HG03342 (cell line): Measurements from ENCODE around the gene ATG2A.
A peak's percentile ranks its signal among the peaks of the same experiment; 100 is the strongest.

ENCODE experiments used
- ATAC-seq: cut with Tn5 transposase; IDR thresholded peaks from one replicate; pipeline ENCODE4 v1.9.1; 2021; ENCODE audit warnings: mild to moderate bottlenecking, moderate library complexity; ENCODE audit not compliant: unreplicated experiment

The ATG2A gene

DNA sequence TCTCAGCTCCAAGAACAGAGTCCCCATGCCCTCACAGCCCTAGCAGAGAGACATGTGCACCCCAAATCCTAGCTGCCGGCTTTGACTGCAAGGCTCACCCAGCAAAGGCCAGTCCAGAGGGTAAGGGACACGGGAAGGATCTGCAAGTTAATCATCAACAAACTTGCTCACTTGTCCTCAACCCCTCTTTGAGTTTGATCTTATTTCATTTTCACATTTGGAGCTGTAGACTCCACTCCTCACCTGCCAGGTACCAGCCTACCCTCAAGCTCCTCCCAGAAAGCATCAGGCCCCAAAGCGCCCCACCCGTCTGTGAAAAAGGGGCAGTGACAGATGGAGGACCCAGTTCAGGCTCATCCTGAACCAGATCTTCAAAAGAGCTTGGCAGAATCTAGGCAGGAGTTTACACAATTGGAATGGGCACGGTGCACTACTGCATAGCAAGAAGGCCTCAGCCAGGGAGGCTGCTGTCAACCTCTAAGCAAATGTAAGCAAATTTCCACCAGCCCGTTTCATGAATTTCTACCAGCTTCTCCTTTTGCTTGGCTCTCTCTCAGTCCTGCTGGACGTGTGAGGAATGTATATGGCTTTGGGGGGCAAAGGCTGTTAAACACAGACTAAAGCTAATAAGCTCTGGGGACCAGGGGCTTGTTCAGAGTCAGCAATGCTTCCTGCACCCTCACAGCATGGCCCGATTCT, 44.1 kb downstream of the ATG2A start:
- no peak for ATAC-seq

DNA sequence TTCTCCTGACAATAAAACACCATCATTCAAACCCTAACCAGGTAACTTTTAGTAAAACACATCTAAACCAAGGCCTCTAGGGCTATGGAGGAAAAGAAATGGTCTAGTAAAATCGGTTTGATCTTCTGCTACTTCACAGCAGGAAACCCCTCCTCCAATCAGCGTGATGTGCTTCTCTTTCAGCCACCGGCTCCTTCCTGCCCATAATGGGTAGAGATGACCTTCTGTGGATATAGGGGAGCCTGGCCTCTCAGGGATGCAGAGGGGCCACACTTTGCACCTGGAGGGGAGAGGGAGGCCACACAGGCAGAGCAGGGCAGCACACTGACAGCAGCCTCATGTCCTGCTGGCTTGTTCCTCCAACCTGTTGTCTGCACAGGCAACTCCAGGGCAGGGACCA, 45.5 kb downstream of the ATG2A start:
- ATAC-seq, result no peak

DNA sequence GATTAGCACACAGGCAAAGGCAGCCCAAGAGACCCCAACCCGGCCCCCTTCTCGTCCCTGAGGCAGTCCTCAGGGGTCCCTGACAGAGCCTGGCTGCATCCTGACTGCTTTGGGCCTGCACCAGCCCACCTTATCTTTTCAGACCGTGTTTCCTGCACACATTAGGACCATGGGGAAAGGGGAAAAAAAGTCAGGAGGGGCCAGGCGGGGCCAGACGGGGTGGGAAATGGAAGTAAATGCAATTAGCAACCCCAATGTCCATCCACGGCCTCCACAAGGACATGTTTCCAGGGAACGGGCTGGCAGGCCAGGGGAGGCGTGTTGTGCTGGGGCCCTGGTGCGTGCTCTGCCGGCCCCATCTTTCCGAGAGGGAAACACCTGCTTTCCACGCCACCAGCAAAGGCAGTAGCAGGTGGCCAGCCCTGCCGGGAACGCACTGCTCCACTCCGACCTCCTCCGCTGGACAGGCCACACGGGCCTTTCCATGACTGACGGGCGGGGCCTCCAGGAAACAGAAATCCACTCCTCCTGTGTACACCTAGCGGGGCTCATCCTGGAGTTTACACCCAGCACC, 46.0 kb downstream of the ATG2A start:
- ATAC-seq, result no peak

DNA sequence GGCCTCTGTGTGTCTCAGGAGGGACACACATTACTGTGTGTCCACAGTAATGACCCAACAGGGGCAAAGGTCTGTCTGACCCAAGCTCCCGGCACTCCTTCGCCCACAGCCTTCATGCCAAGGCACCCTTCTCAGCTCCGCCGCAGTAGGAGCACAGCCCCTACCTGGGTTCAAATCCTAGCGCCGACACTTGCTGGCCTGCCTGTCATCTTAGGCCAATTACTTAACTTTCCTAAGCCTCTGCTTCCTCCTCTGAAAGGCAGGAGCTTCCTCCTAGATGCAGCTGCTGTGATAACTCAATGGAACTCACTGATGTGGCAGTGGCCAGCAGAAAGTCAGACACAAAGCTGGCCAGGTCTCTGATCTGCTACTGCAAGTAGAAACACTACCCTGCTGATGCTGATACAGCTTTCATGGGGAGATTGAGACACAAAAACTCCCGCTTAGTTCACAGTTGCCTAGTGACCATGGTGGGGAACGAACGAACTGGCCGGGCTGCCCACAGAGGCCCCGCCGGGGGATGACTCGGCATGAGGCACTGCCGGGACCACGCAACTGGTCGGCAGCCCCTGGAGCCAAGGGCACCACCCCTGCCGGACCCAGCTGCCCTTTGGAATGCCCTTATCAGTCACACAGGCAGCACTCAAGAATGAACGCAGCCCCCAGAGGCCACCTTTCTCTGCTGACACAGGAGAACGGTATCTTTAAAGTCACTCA, 46.7 kb downstream of the ATG2A start:
- no peak for ATAC-seq

DNA sequence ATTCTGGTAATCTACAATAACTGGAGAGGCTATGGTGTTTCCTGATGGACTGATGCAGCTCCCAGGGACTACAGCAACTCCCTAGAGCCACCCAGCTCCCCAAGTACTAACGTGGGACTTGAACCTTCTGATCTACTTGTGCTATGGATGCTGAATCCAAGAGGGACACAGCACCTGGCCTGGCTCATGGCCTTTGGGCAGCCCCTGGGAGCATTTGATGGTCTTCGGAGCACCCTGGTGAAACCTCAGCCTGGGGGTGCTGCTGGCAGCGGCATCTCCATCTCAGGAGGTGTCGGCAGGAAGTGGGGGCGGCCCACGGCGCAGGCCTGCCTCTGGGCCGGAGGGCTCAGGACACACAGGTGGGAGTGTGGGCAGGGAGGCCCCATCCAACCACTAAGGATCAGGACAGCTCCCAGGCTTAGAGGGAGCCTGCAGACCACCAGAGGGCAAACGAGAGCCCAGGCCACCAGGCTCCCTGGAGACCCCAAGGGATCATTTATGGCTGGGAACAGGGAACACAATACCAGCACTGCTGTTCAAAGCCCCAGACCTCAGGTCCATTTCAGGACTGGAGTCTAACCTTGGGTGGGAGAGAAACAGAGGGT, 47.3 kb downstream of the ATG2A start:
- no peak for ATAC-seq

DNA sequence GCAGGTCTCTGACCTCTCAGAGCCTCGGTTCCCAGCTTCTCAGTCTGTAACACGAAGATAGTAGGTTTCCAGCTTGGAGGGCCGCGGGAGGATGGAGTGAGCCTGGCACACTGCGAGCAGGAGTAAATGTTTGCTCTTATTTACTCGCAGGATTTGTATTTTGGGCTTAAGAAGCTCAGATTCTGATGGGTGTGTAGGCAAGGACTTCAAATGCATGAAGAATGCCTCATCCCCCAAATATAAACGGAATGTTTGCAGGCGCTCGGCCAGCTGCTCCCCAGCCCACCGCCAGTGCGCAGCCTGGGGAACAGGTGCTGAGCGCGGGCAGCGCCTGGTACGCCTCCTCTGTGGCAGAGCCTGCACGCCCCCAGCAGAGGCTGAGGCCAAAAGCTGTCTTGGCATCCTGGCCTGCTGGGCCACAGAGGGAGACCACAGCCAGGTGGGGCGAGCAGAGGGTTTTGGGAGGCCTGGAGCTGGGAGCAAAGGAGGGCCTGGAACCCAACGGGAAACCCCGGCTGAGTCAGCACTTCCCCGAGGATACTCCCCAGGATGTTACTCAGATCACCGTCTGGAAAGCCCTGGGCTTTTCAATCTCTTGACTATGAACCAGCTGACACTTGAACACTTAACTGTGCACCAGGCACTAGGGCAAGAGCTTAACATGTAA, 48.0 kb downstream of the ATG2A start:
- no peak for ATAC-seq

DNA sequence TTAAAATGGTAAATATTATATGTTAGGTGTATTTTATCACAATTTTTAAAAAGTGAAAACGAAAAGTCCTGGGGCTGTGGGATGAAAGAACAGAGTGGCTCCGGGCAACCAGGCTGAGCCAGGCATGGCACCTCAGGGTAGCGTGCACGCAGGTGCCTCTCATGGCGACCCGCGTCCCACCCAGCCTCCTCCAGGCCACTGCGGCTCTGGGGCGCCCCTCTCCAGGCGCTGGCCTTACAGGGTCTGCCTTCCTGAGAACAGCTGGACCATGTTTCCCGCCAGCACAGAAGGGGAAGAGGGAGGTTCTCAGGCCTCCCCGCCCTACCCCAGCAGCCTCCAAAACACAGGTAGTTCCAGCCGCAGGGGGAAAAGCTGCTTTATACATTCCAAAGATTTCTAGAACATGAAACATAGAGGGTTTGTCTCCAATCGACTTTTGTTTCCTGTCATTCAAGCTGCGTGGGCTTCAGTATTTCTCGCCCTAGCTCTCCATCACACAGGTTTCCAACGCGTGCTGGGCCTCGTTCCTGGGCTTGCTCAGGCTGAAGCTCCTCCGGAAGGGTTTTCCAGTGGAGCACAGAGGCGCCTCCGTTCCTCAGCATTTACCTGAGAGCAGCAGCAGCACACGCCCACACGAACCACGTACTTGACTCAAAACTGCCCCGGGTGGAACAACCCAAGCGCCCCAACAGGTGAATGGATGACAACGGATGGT, 49.1 kb downstream of the ATG2A start:
- ATAC-seq, result no peak

DNA sequence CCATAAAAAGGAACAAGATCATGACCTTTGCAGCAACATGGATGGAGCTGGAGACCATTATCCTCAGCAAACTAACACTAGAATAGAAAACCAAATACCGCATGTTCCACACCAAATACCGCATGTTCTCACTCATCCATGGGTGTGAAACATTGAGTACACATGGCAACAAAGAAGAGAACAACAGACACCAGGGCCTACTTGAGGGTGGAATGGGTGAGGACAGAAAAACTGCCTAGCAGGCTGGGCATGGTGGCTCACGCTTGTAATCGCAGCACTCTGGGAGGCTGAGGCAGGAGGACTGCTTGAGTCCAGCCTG, 50.9 kb downstream of the ATG2A start:
- no peak for ATAC-seq

DNA sequence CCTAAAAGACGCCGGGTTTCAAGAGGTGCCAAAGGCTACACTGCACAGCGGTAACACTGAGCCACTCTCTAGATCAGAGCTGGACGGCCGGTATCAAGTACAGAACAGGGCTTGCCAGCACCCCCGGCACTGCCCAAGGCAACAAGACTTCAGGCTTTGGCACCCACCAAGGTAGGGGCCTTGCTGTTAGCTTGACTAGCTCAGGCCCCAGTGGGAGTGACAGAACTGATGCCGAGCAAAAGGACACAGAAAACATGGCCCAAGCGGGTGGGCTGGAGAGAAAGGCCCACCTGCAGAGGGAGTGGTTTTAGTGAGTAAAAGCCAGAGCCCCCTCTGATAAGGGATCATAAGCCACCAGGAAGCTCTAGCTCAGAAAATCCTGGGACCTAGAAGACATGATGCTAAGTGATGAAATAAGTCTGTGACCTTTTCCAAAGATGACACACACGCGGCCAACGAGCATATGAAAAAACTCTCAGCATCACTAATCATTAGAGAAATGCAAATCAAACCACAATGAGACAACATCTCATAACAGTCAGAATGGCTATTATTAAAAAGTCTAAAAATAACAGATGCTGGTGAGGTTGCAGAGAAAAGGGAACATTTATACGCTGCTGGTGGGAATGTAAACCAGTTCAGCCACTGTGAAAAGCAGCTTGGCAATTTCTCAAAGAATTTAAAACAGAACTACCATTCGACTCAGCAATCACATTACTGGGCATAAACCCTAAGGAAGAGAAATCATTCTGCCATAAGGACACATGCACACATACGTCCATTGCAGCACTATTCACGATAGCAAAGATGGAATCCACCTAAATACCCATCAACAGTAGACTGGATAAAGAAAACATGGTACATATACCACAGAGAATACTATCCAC, 51.5 kb downstream of the ATG2A start:
- ATAC-seq, result no peak

DNA sequence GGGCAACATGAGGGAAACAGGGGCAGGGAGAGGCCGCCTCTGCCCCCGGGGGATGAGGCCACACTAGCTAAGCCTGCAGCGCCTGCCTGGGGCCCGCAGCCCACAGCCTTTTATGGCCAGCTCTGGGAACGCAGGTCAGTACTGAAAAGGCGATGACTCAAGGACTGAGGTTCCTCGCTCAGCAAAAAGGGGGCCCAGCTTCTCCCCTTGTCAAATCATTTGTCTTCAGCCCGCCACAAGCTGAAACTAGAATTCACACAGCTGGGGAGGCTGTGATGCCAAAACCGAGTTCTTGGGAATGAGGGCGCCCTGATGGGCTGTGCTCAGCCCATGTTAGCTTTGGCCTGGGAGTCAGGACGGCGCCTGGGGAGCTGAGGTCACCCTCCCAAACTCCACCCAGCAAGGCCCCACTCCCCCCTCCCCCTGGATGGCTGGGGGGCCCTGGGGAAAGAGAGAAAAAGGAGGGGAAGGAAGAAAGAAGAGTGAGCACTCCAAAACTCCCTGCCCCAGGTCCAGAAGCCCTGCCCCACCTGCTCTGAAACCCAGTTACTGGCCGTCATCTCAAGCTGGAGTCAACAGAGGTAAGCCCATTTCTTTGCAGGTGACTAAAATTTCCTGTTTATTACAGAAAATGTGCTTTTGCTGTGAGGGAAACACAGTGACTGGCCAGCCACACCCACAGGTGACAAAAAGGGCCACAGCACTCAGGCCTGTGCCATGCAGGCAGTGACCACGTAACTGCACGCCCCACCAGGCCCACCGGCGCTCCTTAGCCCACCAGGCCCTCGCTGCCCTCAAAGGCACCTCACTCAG, 52.3 kb downstream of the ATG2A start:
- no peak for ATAC-seq

DNA sequence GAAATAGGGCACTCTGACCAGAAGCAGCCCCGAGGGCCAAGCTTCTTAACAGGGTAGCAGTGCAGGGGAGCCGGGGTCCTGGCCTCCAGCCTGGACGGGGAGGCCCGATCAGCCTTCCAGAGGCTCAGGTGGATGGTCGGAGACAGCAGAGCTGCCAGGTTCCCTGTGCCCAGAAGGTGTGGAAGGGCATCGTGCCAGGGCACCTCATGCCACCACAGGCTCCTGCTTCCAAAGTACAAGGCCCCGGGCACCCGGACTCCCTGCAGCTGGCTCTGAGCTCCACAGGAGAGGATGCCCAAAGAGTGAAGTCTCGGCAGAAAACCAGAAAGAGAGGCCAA, 52.9 kb downstream of the ATG2A start:
- ATAC-seq, result no peak

DNA sequence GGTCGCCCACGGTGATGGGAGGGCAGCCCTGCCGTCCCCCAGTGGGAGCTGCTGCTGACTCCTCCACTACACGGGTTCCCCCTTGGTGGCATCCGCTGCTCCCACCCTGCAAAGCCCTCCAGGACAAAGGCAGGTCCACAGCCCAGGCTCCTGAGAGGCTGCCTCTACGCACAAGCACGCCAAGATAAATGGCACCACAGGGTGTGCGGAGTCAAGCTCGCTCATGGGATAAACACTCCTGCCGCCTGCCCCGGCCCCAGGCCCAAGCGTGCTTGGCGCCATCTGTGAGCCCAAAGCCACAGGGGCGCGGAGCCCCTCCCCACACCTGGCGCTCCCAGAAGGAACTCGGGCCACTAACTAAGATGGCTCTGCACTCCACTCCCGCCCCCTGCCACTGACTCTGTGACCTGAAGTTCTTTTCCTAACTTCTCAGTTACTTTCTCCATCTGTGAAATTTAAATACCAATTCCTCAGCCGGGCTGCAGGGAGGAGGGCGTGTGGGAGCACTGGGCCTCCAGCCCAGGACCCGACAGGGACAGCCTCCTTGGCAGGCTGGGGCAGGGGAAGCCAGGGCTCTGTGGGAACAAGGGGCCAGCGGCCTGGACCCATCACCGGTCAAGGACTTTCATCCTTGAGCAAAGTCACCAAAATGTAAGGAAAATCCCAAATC, 53.5 kb downstream of the ATG2A start:
- ATAC-seq, result no peak

DNA sequence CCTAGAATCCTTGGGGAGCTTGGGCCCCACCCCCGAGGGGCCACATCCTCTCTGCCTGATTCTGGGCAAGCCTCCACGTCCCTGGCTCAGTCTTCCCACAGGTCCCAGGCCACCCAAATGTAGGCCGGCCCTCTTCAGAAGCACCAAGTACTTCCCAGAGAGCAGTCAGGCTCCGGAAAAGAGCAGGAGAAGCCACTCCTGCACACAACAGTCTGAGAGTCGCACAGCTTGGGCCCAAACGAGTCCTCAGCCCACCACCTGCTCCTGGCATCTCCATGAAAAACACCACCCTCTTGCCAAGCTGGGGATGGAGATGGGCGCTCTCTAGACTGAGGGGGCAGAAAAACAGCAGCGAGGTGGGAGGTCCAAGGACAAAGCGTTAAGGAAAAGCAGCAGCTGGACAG, 54.0 kb downstream of the ATG2A start:
- ATAC-seq, result no peak

DNA sequence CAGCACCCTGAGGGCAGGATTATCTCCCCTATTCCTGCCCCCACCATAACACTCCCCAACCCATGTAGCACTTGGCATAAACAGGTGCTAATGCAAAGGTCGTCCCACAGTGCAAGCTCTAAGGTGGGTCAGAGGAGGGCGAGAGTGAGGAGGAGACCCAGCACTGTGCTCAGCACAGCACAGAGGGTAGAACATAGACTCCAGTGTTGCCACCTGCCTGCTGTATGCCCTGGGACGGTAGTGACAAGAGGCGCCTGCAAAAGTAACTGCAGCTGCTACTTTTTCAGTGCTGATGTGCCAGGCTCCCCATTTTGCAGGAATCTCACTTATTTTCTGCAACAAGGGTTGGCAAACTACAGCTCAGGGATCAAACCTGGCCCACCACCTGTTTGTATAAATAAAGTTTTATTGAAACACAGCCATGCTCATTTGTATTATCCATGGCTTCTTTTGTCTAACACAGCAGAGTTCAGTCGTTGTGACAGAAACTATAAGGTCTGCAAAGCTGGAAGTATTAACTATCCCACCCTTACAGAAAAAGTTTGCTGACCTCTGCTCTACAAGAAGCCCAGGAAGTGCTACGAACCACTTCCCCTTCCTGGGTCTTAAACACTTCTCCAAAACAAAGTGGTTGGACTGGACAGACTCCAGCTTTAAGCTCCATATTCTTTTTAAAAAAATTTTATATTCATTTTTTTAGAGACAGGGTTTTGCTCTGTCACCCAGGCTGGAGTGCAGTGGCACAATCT, 55.6 kb downstream of the ATG2A start:
- ATAC-seq, result no peak

DNA sequence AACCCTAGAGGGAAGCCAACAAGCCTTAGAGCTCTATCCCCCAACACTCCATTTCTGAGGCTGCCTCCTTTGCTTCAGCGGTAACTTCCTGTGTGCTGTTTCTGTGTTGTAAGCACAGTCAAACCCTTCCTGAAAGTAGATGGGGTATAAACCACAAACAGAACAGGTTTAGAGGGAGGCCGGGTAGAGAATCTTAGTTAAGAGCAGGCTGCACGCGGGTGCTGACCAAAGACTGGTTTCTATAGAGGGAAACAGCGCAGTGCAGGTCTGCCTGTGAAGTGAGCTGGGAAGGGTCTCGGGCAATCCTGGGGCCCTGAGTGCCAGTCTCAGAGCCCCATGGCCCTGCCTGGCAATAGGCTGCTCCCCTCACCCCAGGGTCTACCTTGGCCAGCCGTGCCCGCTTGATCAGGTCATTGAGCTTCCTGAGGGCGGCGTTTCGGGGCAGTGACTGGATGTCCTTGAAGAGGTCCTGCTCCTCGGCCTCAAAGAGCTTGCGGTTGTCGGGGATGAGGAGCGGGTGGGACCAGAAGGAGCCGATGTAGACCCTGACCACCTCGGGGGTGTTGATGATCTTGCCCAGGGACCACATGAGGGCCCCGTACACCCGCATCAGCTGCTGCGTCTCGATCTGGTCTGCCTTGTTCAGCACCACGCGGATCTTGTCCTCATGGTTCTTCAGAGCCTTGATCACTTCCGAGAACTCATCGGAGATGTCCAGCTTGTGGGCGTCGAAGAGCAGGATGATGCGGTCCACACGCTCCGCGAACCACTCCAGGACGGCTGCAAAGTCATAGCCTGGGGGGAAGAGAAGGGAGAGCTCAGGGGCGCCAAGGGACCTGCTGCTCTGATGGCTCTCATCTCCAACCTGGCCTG, 57.2 kb downstream of the ATG2A start:
- ATAC-seq, result peak; percentile 70

DNA sequence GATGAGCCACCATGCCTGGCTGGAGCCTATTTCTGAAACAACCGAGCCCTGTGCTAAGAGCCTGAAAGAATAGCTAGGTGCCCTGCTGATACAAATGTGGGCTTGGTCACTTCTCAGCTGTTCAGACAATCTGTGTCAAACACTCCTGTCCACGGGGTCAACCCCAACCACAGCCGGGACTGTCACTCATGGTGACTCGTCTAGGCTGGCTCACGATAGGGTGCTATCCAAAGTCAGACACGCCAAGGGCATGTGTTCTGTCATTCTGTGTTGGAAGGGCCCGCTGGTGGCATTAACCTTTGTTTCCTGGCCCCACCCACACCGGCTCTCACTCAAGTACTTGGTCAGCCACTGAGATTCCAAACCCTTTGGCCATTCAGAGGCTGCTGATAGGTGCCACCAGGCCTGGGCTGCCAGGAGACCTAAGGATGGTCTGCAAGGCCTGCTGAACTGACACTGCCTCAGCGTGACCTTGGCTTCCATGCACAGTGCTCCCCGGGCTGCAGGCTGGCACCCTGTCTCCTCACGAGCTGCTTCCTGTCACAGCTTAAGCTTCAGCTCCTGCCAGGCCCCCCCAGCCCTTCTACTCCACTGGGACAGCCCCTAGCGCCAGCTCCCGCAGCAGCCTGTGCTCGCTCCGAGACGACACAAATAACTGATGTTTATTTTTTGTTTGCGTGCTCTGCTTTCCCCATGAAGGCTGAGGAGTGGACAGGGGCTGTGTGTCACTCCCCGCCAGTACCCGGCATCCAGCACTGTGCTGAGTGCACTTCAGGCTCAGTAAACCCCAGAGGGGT, 58.3 kb downstream of the ATG2A start:
- ATAC-seq, result peak; percentile 21
